Measurements from ENCODE around the gene GP5.

- TF ChIP-seq CTCF (conservative IDR thresholded peaks at IDR 0.05) = no peak
- no peak for TF ChIP-seq EZH2 (IDR thresholded peaks at IDR 0.05; ENCODE audit: low read depth)
Measured at GRCh38 chr3:194350726-194351071, 48.4 kb downstream of the GP5 start.
